Upper lobe of left lung (tissue), 4 donors: ENCODE measurements around the gene MSI2.

Experiments used
- CTCF ChIP-seq, 6 experiments: fragments of 450-650 bp in 4 of 6; fragments of 200-600 bp in 2 of 6; sonication (generic) in 2 of 6; IDR thresholded peaks; one replicate each; pipeline ENCODE4 v1.5.1; 2016 to 2019; ENCODE audit warnings: antibody characterized with exemption in 6 of 6
- EP300 ChIP-seq, 4 donors: sonication (generic); formaldehyde crosslinking; IDR thresholded peaks; one replicate each; pipeline ENCODE4 v1.5.1; 2017; ENCODE audit warnings: antibody characterized with exemption in 4 of 4, control low read depth in 2 of 4
- POLR2A ChIP-seq, 4 donors: fragments of 450-650 bp; IDR thresholded peaks; one replicate each; pipeline ENCODE4 v1.5.1; 2016 to 2017; ENCODE audit warnings: antibody characterized with exemption in 4 of 4, mild to moderate bottlenecking in 2 of 4
- POLR2AphosphoS5 ChIP-seq, 2 donors: sonication (generic); formaldehyde crosslinking; IDR thresholded peaks; one replicate each; pipeline ENCODE4 v1.5.1; 2017; ENCODE audit warnings: antibody characterized with exemption in 2 of 2

GRCh38 chr17:57561072-57561861 lies 304.9 kb downstream of the MSI2 start:
- no peak for TF ChIP-seq CTCF (IDR thresholded peaks at IDR 0.05)
- TF ChIP-seq POLR2AphosphoS5 (IDR thresholded peaks at IDR 0.05), result no peak
- no peak for TF ChIP-seq POLR2A (IDR thresholded peaks at IDR 0.05)
- TF ChIP-seq EP300 (IDR thresholded peaks at IDR 0.05), result no peak
